ENCODE results near the gene POLDIP3. TPM values are rescaled to one million over a fixed set of nuclear protein-coding genes. Genes with fewer than 3 reads are reported as not detected.

Gene POLDIP3
- total and polyA plus RNA-seq, 2 experiments from 2014 or later, result 31.4 to 40.3 TPM

DNA sequence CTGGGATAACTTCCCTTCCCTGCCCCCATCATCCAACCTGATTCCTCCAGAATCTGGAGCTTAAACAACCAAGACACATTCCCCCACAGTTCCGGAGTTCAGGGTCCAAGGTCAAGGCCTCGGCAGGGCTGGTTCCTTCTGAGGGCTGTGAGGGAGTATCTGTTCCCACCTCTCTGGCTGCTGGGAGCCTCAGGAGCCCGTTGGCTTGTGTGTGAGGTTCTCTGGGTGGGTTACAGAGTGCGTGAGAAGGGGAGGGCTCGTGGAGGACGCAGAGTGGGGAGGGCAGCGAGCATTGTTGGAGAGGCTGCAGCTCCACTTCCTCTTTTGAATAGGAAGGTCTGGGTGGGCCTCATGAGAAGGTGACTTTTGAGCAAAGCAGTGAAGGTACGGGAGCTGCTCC, 52.4 kb downstream of the POLDIP3 start:
- H4K20me1 ChIP-seq (ENCODE audit: insufficient read depth, poor library complexity, severe bottlenecking), result no peaks in the 10 kb centered on the region
- no peaks in the 10 kb centered on the region for H3K79me2 ChIP-seq
- 52% methylated on average over 8 of the region's 8 CpGs for WGBS (ENCODE audit: low lambda C conversion rate, missing lambda C conversion rate)
- no peak overlapping the region for H3K4me3 ChIP-seq
- no peak overlapping the region for H3K27ac ChIP-seq
- H3K9me3 ChIP-seq (ENCODE audit: low read depth), result no peaks in the 10 kb centered on the region
- TF ChIP-seq EZH2phosphoT487 (IDR thresholded peaks at IDR 0.05; ENCODE audit: low read depth, severe bottlenecking, unreplicated experiment) (no peak), EZH2 (IDR thresholded peaks at IDR 0.05; ENCODE audit: borderline replicate concordance) (no peak)
- TF ChIP-seq, protein P1, sequence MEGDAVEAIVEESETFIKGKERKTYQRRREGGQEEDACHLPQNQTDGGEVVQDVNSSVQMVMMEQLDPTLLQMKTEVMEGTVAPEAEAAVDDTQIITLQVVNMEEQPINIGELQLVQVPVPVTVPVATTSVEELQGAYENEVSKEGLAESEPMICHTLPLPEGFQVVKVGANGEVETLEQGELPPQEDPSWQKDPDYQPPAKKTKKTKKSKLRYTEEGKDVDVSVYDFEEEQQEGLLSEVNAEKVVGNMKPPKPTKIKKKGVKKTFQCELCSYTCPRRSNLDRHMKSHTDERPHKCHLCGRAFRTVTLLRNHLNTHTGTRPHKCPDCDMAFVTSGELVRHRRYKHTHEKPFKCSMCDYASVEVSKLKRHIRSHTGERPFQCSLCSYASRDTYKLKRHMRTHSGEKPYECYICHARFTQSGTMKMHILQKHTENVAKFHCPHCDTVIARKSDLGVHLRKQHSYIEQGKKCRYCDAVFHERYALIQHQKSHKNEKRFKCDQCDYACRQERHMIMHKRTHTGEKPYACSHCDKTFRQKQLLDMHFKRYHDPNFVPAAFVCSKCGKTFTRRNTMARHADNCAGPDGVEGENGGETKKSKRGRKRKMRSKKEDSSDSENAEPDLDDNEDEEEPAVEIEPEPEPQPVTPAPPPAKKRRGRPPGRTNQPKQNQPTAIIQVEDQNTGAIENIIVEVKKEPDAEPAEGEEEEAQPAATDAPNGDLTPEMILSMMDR (IDR thresholded peaks at IDR 0.05; ENCODE audit: poor library complexity), result no peak
- no peaks in the 10 kb centered on the region for H3K27me3 ChIP-seq
- no peaks in the 10 kb centered on the region for H3K4me1 ChIP-seq (ENCODE audit: insufficient read depth)
- no peaks in the 10 kb centered on the region for H3K36me3 ChIP-seq (replicated peaks; ENCODE audit: insufficient read depth, low read depth)
- peak overlapping the region; percentile 32 for H3K4me2 ChIP-seq
- H3K9me2 ChIP-seq (replicated peaks; ENCODE audit: insufficient read depth), result no peaks in the 10 kb centered on the region
- DNase-seq (ENCODE audit: low spot score), result no peak
- no peak overlapping the region for H2AFZ ChIP-seq

DNA sequence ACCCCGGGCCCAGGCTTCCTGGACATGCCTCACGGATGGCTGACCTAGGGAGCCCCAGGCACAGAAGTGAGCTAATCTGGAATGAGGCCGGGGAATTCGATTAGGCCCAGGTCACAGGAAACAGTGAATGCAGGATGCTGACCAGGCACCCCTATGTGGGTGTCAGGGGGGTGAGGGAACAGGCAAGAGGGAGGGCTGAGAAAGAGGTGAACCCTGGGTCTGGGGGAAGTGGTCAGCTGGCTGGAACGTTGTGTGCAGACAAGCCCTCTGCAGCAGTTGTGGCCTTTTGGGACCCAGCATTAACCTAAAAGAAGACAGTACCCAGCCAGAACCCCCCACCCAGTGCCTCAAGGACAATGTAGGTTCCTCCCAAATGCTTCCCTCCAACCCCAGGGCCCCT, 52.8 kb downstream of the POLDIP3 start:
- Histone ChIP-seq H3K9me3 (ENCODE audit: low read depth) (no peaks in the 10 kb centered on the region), H3K27ac (no peak overlapping the region)

GRCh38 chr22:42560781-42561180, 53.9 kb downstream of the POLDIP3 start:
- Histone ChIP-seq H2AFZ (no peak overlapping the region), H3K4me3 (no peak overlapping the region), H3K36me3 (replicated peaks; ENCODE audit: insufficient read depth, low read depth) (no peaks in the 10 kb centered on the region), H3K27ac (no peak overlapping the region), H3K4me1 (ENCODE audit: insufficient read depth) (no peaks in the 10 kb centered on the region), H3K79me2 (no peaks in the 10 kb centered on the region), H3K27me3 (no peaks in the 10 kb centered on the region), H3K9me2 (replicated peaks; ENCODE audit: insufficient read depth) (no peaks in the 10 kb centered on the region), H3K4me2 (no peak overlapping the region), H3K9me3 (ENCODE audit: low read depth) (no peaks in the 10 kb centered on the region), H4K20me1 (ENCODE audit: insufficient read depth, poor library complexity, severe bottlenecking) (no peaks in the 10 kb centered on the region)
- DNase-seq (ENCODE audit: low spot score), result no peak
- WGBS (ENCODE audit: low lambda C conversion rate, missing lambda C conversion rate), result 58% methylated on average over 7 of the region's 7 CpGs
- TF ChIP-seq, protein P1 (IDR thresholded peaks at IDR 0.05; ENCODE audit: poor library complexity), result peak; percentile 42
- no peak for TF ChIP-seq EZH2phosphoT487 (IDR thresholded peaks at IDR 0.05; ENCODE audit: low read depth, severe bottlenecking, unreplicated experiment)

More for the DNA sequence above, 52.8 kb downstream of the POLDIP3 start:
- Histone ChIP-seq H3K27me3 (no peaks in the 10 kb centered on the region), H3K4me1 (ENCODE audit: insufficient read depth) (no peaks in the 10 kb centered on the region), H3K9me2 (replicated peaks; ENCODE audit: insufficient read depth) (no peaks in the 10 kb centered on the region), H3K79me2 (no peaks in the 10 kb centered on the region), H2AFZ (no peak overlapping the region), H3K4me2 (peak overlapping the region; percentile 32), H3K4me3 (no peak overlapping the region), H4K20me1 (ENCODE audit: insufficient read depth, poor library complexity, severe bottlenecking) (no peaks in the 10 kb centered on the region), H3K36me3 (replicated peaks; ENCODE audit: insufficient read depth, low read depth) (no peaks in the 10 kb centered on the region)
- 75% methylated on average over 5 of the region's 5 CpGs for whole genome bisulfite sequencing (ENCODE audit: low lambda C conversion rate, missing lambda C conversion rate)
- DNase-seq (ENCODE audit: low spot score), result no peak
- no peak for TF ChIP-seq EZH2phosphoT487 (IDR thresholded peaks at IDR 0.05; ENCODE audit: low read depth, severe bottlenecking, unreplicated experiment)
- no peak for TF ChIP-seq EZH2 (IDR thresholded peaks at IDR 0.05; ENCODE audit: borderline replicate concordance)
- TF ChIP-seq, protein P1 (IDR thresholded peaks at IDR 0.05; ENCODE audit: poor library complexity), result no peak

- no peak overlapping the region for H2AFZ ChIP-seq
- no peaks in the 10 kb centered on the region for H3K27me3 ChIP-seq
- H3K79me2 ChIP-seq, result no peaks in the 10 kb centered on the region
- H4K20me1 ChIP-seq (ENCODE audit: insufficient read depth, poor library complexity, severe bottlenecking), result no peaks in the 10 kb centered on the region
- H3K9me2 ChIP-seq (replicated peaks; ENCODE audit: insufficient read depth), result no peaks in the 10 kb centered on the region
- no peak overlapping the region for H3K4me3 ChIP-seq
- H3K4me1 ChIP-seq (ENCODE audit: insufficient read depth), result no peaks in the 10 kb centered on the region
- TF ChIP-seq, protein P1 (IDR thresholded peaks at IDR 0.05; ENCODE audit: poor library complexity), result no peak
- TF ChIP-seq EZH2phosphoT487 (IDR thresholded peaks at IDR 0.05; ENCODE audit: low read depth, severe bottlenecking, unreplicated experiment), result no peak
- no peak for TF ChIP-seq EZH2 (IDR thresholded peaks at IDR 0.05; ENCODE audit: borderline replicate concordance)
- H3K9me3 ChIP-seq (ENCODE audit: low read depth), result no peaks in the 10 kb centered on the region
- 95% methylated on average over 8 of the region's 8 CpGs for WGBS (ENCODE audit: low lambda C conversion rate, missing lambda C conversion rate)
- no peak for DNase-seq (ENCODE audit: low spot score)
- H3K27ac ChIP-seq, result no peak overlapping the region
- H3K4me2 ChIP-seq, result no peak overlapping the region
- H3K36me3 ChIP-seq (replicated peaks; ENCODE audit: insufficient read depth, low read depth), result no peaks in the 10 kb centered on the region
Measured at GRCh38 chr22:42560381-42560780, 54.3 kb downstream of the POLDIP3 start.

Data from hepatocyte (in vitro differentiated cells).